Colonic mucosa (tissue), 4 donors: ENCODE measurements around the gene CCDC92B. TPM values are rescaled to one million over a fixed set of nuclear protein-coding genes. Genes with fewer than 3 reads are reported as not detected.

ENCODE experiments used
- DNase-seq: peaks from one replicate; pipeline ENCODE4 v3.0.0-alpha.2; 2020
- H3K27ac ChIP-seq: fragments of 200-600 bp; one replicate; pipeline ENCODE4 v1.8.0; 2021
- H3K27me3 ChIP-seq: fragments of 200-600 bp; one replicate; pipeline ENCODE4 v1.8.0; 2021
- H3K36me3 ChIP-seq: fragments of 200-600 bp; one replicate; pipeline ENCODE4 v1.8.0; 2021
- H3K4me1 ChIP-seq: fragments of 200-600 bp; one replicate; pipeline ENCODE4 v1.8.0; 2021; ENCODE audit warnings: mild to moderate bottlenecking
- H3K4me3 ChIP-seq: fragments of 200-600 bp; one replicate; pipeline ENCODE4 v1.8.0; 2021
- H3K9ac ChIP-seq, 2 donors: one replicate each; pipeline ENCODE4 v1.7.0; 2013; ENCODE audit warnings: control low read depth in 2 of 2, low read depth in 2 of 2, low read length in 2 of 2
- H3K9me3 ChIP-seq: fragments of 200-600 bp; one replicate; pipeline ENCODE4 v1.8.0; 2021
- intact Hi-C: fragments of 100-400 bp; cut with DNase I; formaldehyde crosslinking; loops from one replicate; pipeline ENCODE4 v1.14.1; 2022
- total RNA-seq, 2 donors: library from RNA; stranded (reverse); fragmentation: NEBNext Ultra II Directional in 1 of 2; extraction: Animal tissue kit (Norgen Biotek cat#: 25700) in 1 of 2; gene quantifications; one replicate each; pipeline ENCODE4 v1.2.1, GENCODE V29; 2021
- TF ChIP-seq, protein P1 (sequence below): fragments of 200-600 bp; IDR thresholded peaks from one replicate; pipeline ENCODE4 v1.8.0; 2022; ENCODE audit warnings: antibody characterized with exemption, mild to moderate bottlenecking
- donor health status: healthy.
- donor health status: DM: no; HTN: no; CAD: no.
- donor health status: DM: no; HTN: no; CAD: no.

Gene CCDC92B
- total RNA-seq, 2 donors from 2014 or later, result 0.72 to 1.8 TPM

DNA sequence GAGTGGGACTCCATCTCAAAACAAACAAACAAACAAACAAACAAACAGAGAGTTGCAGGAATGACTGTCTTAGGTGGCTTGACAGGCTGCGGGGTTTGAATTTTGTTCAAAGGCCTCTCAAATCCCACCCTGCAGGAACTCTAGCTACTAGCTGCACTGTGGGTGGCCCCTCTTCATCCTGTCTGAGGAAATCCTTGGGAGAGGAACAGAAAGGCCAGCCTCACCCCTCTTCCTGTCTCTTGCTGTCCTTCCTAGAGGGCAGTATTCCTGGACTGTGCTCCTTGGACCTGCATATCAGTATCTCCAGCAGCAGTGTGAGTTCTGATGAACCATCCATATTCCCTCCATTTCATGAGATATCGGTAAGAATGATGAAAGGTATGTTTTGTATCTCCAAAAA, 2.0 kb upstream of the CCDC92B start:
- Histone ChIP-seq H3K4me1 (no peaks in the 10 kb centered on the region), H3K9ac (no peak overlapping the region), H3K27me3 (peaks cover 15% of the 10 kb centered on the region), H3K36me3 (no peaks in the 10 kb centered on the region), H3K9me3 (no peaks in the 10 kb centered on the region), H3K4me3 (no peak overlapping the region), H3K27ac (no peak overlapping the region)
- no peak for DNase-seq
- TF ChIP-seq, protein P1, sequence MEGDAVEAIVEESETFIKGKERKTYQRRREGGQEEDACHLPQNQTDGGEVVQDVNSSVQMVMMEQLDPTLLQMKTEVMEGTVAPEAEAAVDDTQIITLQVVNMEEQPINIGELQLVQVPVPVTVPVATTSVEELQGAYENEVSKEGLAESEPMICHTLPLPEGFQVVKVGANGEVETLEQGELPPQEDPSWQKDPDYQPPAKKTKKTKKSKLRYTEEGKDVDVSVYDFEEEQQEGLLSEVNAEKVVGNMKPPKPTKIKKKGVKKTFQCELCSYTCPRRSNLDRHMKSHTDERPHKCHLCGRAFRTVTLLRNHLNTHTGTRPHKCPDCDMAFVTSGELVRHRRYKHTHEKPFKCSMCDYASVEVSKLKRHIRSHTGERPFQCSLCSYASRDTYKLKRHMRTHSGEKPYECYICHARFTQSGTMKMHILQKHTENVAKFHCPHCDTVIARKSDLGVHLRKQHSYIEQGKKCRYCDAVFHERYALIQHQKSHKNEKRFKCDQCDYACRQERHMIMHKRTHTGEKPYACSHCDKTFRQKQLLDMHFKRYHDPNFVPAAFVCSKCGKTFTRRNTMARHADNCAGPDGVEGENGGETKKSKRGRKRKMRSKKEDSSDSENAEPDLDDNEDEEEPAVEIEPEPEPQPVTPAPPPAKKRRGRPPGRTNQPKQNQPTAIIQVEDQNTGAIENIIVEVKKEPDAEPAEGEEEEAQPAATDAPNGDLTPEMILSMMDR, result no peak
- intact Hi-C loops, result no loop called here

DNA sequence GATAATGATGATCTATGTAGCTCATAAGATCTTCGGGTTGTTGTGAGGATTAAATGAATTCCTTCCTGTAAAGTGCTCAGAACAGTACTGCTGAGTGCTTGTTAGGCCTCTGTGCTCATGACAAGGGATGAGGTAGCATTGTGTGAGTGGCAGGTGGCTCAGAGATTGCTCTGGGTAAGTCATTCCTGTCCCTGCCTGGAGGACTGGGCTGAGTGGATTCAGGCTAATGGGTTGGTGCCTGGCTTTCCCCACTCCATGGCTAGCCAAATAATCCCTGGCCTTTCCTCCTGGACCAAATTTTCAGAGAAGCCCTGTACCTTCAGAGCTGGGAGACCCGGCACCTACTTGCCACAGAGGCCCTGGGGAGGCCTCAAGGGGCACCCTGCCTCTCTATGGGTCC, 1.3 kb upstream of the CCDC92B start:
- DNase-seq, result no peak
- no peaks in the 10 kb centered on the region for H3K36me3 ChIP-seq
- no peaks in the 10 kb centered on the region for H3K4me1 ChIP-seq
- no peak overlapping the region for H3K4me3 ChIP-seq
- TF ChIP-seq, protein P1, result no peak
- H3K9me3 ChIP-seq, result no peaks in the 10 kb centered on the region
- H3K27ac ChIP-seq, result no peak overlapping the region
- peaks cover 8% of the 10 kb centered on the region for H3K27me3 ChIP-seq
- H3K9ac ChIP-seq, result no peak overlapping the region
- intact Hi-C loops, result no loop called here

DNA sequence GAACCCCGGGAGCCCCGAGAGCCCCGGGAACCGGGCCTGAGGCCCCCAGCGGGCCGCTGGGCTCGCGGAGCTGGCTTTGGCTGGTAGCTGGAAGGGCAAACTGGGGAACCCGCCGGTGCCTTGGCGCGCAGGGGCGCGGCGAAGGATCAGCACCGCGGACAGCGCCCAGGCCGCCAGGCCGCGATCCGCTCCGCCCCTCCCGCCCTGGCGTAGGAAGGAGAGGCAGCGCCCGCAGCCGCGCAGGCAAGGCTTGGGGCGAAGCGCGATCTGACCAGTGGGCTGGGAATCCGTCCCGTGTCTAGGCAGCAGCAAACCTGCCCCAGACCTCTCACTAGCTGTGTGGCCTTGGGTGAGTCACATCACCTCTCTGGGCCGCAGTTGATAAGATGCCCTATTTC, 331 bp upstream of the CCDC92B start:
- TF ChIP-seq, protein P1, result no peak
- H3K4me1 ChIP-seq, result no peaks in the 10 kb centered on the region
- H3K4me3 ChIP-seq, result no peak overlapping the region
- DNase-seq, result peak; percentile 73
- peaks cover 8% of the 10 kb centered on the region for H3K27me3 ChIP-seq
- intact Hi-C loops, result no loop called here
- no peak overlapping the region for H3K27ac ChIP-seq
- H3K9ac ChIP-seq, result no peak overlapping the region
- H3K9me3 ChIP-seq, result no peaks in the 10 kb centered on the region
- no peaks in the 10 kb centered on the region for H3K36me3 ChIP-seq

DNA sequence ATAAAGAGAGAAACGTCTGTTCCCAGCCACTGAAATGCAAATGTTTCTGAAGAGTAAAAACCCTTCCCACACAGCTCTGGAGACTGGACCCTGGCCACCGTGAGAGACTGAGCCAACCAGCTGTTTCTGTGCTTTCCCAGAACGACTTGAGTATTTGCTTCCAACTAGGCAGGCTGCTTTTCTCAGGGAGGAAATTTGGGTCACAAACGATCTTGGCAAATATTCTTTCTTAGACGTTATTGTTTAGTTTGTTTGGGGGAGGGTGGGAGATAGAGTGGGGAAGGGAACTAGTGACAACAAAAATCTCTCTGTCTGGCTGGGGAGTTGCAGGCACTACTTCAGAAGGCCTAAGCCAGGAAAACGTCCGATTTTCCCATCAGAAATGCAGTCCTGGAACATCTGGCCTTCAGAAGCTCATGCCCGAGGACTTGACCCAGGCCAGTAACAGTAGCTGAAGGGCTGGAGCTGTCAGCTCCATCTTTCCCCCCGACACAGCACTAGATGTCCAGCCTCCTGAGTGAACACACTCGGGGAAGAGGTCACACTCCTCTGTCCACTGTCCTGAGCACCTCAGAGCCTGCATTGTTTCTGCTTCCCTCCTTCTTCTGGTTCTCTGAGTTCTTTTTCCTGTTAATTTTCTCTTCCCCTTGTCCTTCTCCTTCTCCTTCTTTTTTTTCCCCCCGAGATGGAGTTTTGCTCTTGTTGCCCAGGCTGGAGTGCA, 4.0 kb downstream of the CCDC92B start:
- H3K4me1 ChIP-seq, result no peaks in the 10 kb centered on the region
- no peaks in the 10 kb centered on the region for H3K9me3 ChIP-seq
- TF ChIP-seq, protein P1, result no peak
- H3K36me3 ChIP-seq, result no peaks in the 10 kb centered on the region
- intact Hi-C loops, result no loop called here
- DNase-seq, result no peak
- H3K9ac ChIP-seq, result no peak overlapping the region
- H3K4me3 ChIP-seq, result no peak overlapping the region
- H3K27ac ChIP-seq, result no peak overlapping the region
- H3K27me3 ChIP-seq, result peaks cover 8% of the 10 kb centered on the region

DNA sequence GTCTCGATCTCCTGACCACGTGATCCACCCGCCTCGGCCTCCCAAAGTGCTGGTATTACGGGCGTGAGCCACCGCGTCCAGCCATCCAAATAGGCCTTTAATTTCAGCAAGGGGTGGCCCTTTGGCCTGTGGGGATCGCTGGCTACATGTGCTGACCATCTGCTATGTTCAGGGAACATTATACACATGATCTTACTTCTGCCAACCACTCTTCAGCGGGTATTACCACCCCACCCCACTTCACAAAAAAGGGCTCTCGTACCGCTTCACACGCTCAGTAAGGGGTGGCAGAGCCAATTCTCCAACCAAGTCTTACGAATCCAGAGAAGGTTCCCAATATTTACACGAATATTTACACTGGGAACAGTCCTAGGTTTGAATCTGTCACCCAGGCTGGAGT, 11.8 kb downstream of the CCDC92B start:
- Histone ChIP-seq H3K4me3 (no peak overlapping the region), H3K9ac (no peak overlapping the region), H3K9me3 (no peaks in the 10 kb centered on the region), H3K4me1 (no peaks in the 10 kb centered on the region), H3K27me3 (no peaks in the 10 kb centered on the region), H3K36me3 (no peaks in the 10 kb centered on the region), H3K27ac (no peak overlapping the region)
- DNase-seq, result no peak
- intact Hi-C loops, result no loop called here
- TF ChIP-seq, protein P1, result no peak
